ENCODE results near the gene MACROD2.

MACROD2 gene

DNA sequence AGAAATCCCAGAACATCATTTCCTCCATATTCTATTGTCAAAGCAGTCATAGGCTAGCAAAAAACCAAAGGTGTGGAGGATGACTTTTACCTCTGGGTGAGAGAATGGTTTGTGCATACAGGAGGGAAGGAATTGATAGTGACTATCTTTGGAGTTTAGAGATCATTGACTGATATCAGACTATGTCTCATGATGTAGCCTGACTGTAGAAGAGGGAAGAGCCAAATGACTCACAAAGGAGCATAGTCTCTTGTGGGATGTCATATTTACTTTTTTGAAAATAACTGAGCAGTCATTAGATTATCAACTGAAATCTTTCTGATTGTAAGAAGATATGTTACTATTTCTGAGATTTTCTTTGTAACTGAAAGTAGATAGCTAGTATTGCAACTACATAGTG, 183.6 kb downstream of the MACROD2 start (continued):
- TF ChIP-seq KLF10 (tag by site-specific recombination; IDR thresholded peaks at IDR 0.05): no peak
- TF ChIP-seq ZFP3 (tag by site-specific recombination; IDR thresholded peaks at IDR 0.05; ENCODE audit: low read depth): no peak
- TF ChIP-seq OSR2 (tag by site-specific recombination; IDR thresholded peaks at IDR 0.05): no peak
- TF ChIP-seq ZNF626 (tag by site-specific recombination; IDR thresholded peaks at IDR 0.05): no peak

- H3K9me3 ChIP-seq (ENCODE audit: control insufficient read depth, insufficient read depth, low read depth, low read length): no peaks in the 10 kb centered on the region
- TF ChIP-seq ZNF510 (tag by site-specific recombination; IDR thresholded peaks at IDR 0.05; ENCODE audit: insufficient replicate concordance): no peak
- peak; percentile 39 for TF ChIP-seq ZNF654 (tag by site-specific recombination; IDR thresholded peaks at IDR 0.05; ENCODE audit: low read depth)
- TF ChIP-seq ZNF571 (tag by site-specific recombination; IDR thresholded peaks at IDR 0.05): no peak
- TF ChIP-seq HOXA7 (CRISPR knock-in tag; IDR thresholded peaks at IDR 0.05; ENCODE audit: borderline replicate concordance): no peak
- H3K27ac ChIP-seq (ENCODE audit: extremely low read depth, low read depth, low read length): no peak overlapping the region
- CTCF ChIA-PET: interaction anchor here (0.6 to 3.5 kb wide), 9 partner anchors 19 to 1710 kb away, joined by 3 to 10 read pairs (median 3); no protein-coding TSS in a partner anchor
- H3K36me3 ChIP-seq (ENCODE audit: control insufficient read depth in 2 of 2, insufficient read depth in 1 of 2, low read length in 2 of 2): no peaks in the 10 kb centered on the region
- POLR2A ChIA-PET: no interaction called here
- H3K4me3 ChIP-seq (ENCODE audit: low read depth, low read length): no peak overlapping the region
- no peaks in the 10 kb centered on the region for H3K4me1 ChIP-seq (ENCODE audit: control insufficient read depth, insufficient read depth, low read length)
Observed at GRCh38 chr20:14189794-14190402, 194.6 kb downstream of the MACROD2 start.

DNA sequence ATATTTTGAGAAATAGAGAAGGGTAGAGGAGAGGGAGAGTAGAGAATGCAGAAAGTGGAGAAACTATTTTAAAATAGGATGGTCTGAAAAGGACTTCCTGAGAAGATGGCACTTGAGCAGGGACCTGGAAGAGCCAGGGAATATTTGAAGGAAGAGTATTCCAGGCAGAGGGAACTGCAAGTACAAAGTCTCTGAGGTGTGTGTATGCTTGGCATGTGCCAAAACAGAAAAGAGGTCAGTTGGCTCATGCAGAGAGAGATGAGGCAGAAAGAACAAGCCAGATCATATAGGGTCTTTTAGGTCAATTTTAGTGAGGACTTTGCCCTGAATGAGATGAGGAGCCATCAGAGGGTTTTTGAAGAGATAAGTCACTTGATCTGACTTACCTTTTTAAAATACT, 196.2 kb downstream of the MACROD2 start:
- POLR2A ChIA-PET: interaction anchor here (0.6 kb wide), 1 partner anchor 23 kb away, joined by 3 read pairs; no protein-coding TSS in a partner anchor
- TF ChIP-seq, protein P1, sequence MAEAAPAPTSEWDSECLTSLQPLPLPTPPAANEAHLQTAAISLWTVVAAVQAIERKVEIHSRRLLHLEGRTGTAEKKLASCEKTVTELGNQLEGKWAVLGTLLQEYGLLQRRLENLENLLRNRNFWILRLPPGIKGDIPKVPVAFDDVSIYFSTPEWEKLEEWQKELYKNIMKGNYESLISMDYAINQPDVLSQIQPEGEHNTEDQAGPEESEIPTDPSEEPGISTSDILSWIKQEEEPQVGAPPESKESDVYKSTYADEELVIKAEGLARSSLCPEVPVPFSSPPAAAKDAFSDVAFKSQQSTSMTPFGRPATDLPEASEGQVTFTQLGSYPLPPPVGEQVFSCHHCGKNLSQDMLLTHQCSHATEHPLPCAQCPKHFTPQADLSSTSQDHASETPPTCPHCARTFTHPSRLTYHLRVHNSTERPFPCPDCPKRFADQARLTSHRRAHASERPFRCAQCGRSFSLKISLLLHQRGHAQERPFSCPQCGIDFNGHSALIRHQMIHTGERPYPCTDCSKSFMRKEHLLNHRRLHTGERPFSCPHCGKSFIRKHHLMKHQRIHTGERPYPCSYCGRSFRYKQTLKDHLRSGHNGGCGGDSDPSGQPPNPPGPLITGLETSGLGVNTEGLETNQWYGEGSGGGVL (tag by site-specific recombination; IDR thresholded peaks at IDR 0.05): no peak
- TF ChIP-seq ZNF777 (tag by site-specific recombination; IDR thresholded peaks at IDR 0.05; ENCODE audit: borderline replicate concordance) (no peak), ZNF184 (tag by site-specific recombination; IDR thresholded peaks at IDR 0.05) (no peak), ZNF350 (tag by site-specific recombination; IDR thresholded peaks at IDR 0.05) (no peak), ZNF10 (tag by site-specific recombination; IDR thresholded peaks at IDR 0.05) (no peak), ZNF202 (tag by site-specific recombination; IDR thresholded peaks at IDR 0.05; ENCODE audit: borderline replicate concordance) (no peak), ZFP37 (tag by site-specific recombination; IDR thresholded peaks at IDR 0.05) (no peak), OSR2 (tag by site-specific recombination; IDR thresholded peaks at IDR 0.05) (no peak), ZNF776 (tag by site-specific recombination; IDR thresholded peaks at IDR 0.05; ENCODE audit: borderline replicate concordance) (no peak), ZNF37A (tag by site-specific recombination; IDR thresholded peaks at IDR 0.05) (no peak), PRDM10 (tag by site-specific recombination; IDR thresholded peaks at IDR 0.05) (no peak)
- CTCF ChIA-PET: interaction anchor here (3.5 kb wide), 1 partner anchor 49 kb away, joined by 10 read pairs; no protein-coding TSS in a partner anchor

More for the DNA sequence above, 196.2 kb downstream of the MACROD2 start:
- Histone ChIP-seq H3K4me1 (ENCODE audit: control insufficient read depth, insufficient read depth, low read length) (no peaks in the 10 kb centered on the region), H3K9me3 (ENCODE audit: control insufficient read depth, insufficient read depth, low read depth, low read length) (no peaks in the 10 kb centered on the region), H3K27ac (ENCODE audit: extremely low read depth, low read depth, low read length) (no peak overlapping the region), H3K4me3 (ENCODE audit: low read depth, low read length) (no peak overlapping the region), H3K36me3 (ENCODE audit: control insufficient read depth in 2 of 2, insufficient read depth in 1 of 2, low read length in 2 of 2) (no peaks in the 10 kb centered on the region)
